Transverse colon (tissue), 4 donors: ENCODE measurements around the gene ZBTB20.

ENCODE experiments used
- EP300 ChIP-seq: sonication (generic); formaldehyde crosslinking; IDR thresholded peaks from one replicate; pipeline ENCODE4 v1.6.1; 2017; ENCODE audit warnings: antibody characterized with exemption, low read depth
- POLR2A ChIP-seq: fragments of 450-650 bp; IDR thresholded peaks from one replicate; pipeline ENCODE4 v1.6.1; 2016; ENCODE audit warnings: antibody characterized with exemption, mild to moderate bottlenecking, moderate library complexity
- POLR2AphosphoS5 ChIP-seq, 3 donors: sonication (generic); formaldehyde crosslinking; IDR thresholded peaks; one replicate each; pipeline ENCODE4 v1.6.1; 2016; ENCODE audit warnings: antibody characterized with exemption in 3 of 3
- TF ChIP-seq, protein P1 (sequence below), 5 experiments: fragments of 200-600 bp in 3 of 5; fragments of 450-650 bp in 2 of 5; sonication (generic) in 3 of 5; IDR thresholded peaks; 1 replicate in 2 of 5; 2 replicates in 3 of 5; pipeline ENCODE4 v1.5.1; 2016 to 2017; ENCODE audit warnings: antibody characterized with exemption in 5 of 5, inconsistent platforms in 3 of 5, mild to moderate bottlenecking in 2 of 5, moderate library complexity in 1 of 5

DNA sequence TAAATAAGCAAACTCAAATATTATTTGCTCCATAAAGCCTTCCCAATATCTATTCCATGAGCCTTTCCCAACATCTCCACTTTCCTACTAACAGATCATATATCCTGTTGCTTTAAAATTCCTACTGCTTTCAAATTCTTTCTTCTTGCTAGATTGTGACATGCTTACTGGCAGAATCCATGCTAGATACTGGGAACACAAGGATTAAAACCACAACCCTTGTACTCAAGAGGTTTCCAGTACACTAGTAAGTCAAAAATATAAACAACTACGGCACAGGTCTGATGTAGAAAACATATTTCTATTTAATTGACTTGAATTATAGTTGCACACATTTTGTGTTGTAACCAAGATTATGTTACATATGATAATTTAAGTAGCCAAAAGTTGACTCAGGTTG lies 275.0 kb downstream of the ZBTB20 start:
- TF ChIP-seq, protein P1, sequence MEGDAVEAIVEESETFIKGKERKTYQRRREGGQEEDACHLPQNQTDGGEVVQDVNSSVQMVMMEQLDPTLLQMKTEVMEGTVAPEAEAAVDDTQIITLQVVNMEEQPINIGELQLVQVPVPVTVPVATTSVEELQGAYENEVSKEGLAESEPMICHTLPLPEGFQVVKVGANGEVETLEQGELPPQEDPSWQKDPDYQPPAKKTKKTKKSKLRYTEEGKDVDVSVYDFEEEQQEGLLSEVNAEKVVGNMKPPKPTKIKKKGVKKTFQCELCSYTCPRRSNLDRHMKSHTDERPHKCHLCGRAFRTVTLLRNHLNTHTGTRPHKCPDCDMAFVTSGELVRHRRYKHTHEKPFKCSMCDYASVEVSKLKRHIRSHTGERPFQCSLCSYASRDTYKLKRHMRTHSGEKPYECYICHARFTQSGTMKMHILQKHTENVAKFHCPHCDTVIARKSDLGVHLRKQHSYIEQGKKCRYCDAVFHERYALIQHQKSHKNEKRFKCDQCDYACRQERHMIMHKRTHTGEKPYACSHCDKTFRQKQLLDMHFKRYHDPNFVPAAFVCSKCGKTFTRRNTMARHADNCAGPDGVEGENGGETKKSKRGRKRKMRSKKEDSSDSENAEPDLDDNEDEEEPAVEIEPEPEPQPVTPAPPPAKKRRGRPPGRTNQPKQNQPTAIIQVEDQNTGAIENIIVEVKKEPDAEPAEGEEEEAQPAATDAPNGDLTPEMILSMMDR (IDR thresholded peaks at IDR 0.05) = no peak
- TF ChIP-seq POLR2AphosphoS5 (IDR thresholded peaks at IDR 0.05) = no peak
- TF ChIP-seq POLR2A = no peak
- peak; percentile 35 for TF ChIP-seq EP300
